ENCODE measurements around the gene TMEM167B. TPM values are rescaled to one million over a fixed set of nuclear protein-coding genes. Genes with fewer than 3 reads are reported as not detected.

TMEM167B gene
- total RNA-seq, 1 donor from 2014 or later: 26.1 TPM

GRCh38 chr1:109116286-109116685 lies 25.7 kb downstream of the TMEM167B start:
- Mint-ChIP-seq H3K4me3 (no peak overlapping the region), H3K9me3 (no peaks in the 10 kb centered on the region), H3K27me3 (ENCODE audit: low read depth) (peaks cover 72% of the 10 kb centered on the region), H3K27ac (ENCODE audit: unreplicated experiment) (no peak overlapping the region), H3K4me1 (peaks cover 22% of the 10 kb centered on the region), H3K36me3 (ENCODE audit: low read depth) (no peaks in the 10 kb centered on the region)
- no peak for DNase-seq (ENCODE audit: low read depth, low spot score)
- no peak for TF ChIP-seq CTCF (conservative IDR thresholded peaks at IDR 0.05)

GRCh38 chr1:109118089-109118488 lies 27.5 kb downstream of the TMEM167B start:
- Mint-ChIP-seq H3K4me1 (peaks cover 5% of the 10 kb centered on the region), H3K9me3 (no peaks in the 10 kb centered on the region)

GRCh38 chr1:109120356-109120755 lies 29.8 kb downstream of the TMEM167B start:
- H3K36me3 Mint-ChIP-seq (ENCODE audit: low read depth): no peaks in the 10 kb centered on the region
- H3K4me1 Mint-ChIP-seq: no peaks in the 10 kb centered on the region
- no peaks in the 10 kb centered on the region for H3K9me3 Mint-ChIP-seq
- DNase-seq (ENCODE audit: low read depth, low spot score): no peak
- H3K27me3 Mint-ChIP-seq (ENCODE audit: low read depth): peaks cover 36% of the 10 kb centered on the region
- H3K27ac Mint-ChIP-seq (ENCODE audit: unreplicated experiment): no peak overlapping the region
- H3K4me3 Mint-ChIP-seq: no peak overlapping the region
- TF ChIP-seq CTCF (conservative IDR thresholded peaks at IDR 0.05): no peak

More at GRCh38 chr1:109118089-109118488, 27.5 kb downstream of the TMEM167B start:
- Mint-ChIP-seq H3K4me3 (no peak overlapping the region), H3K27me3 (ENCODE audit: low read depth) (peaks cover 57% of the 10 kb centered on the region), H3K27ac (ENCODE audit: unreplicated experiment) (no peak overlapping the region), H3K36me3 (ENCODE audit: low read depth) (no peaks in the 10 kb centered on the region)
- TF ChIP-seq CTCF (conservative IDR thresholded peaks at IDR 0.05): no peak
- no peak for DNase-seq (ENCODE audit: low read depth, low spot score)

GRCh38 chr1:109131059-109131458 lies 40.5 kb downstream of the TMEM167B start:
- no peaks in the 10 kb centered on the region for H3K36me3 Mint-ChIP-seq (ENCODE audit: low read depth)
- DNase-seq (ENCODE audit: low read depth, low spot score): no peak
- H3K27me3 Mint-ChIP-seq (ENCODE audit: low read depth): no peaks in the 10 kb centered on the region
- no peaks in the 10 kb centered on the region for H3K4me1 Mint-ChIP-seq
- H3K9me3 Mint-ChIP-seq: no peaks in the 10 kb centered on the region
- H3K4me3 Mint-ChIP-seq: no peak overlapping the region
- no peak overlapping the region for H3K27ac Mint-ChIP-seq (ENCODE audit: unreplicated experiment)
- TF ChIP-seq CTCF (conservative IDR thresholded peaks at IDR 0.05): no peak

- DNase-seq (ENCODE audit: low read depth, low spot score): no peak
- Mint-ChIP-seq H3K27ac (ENCODE audit: unreplicated experiment) (no peak overlapping the region), H3K36me3 (ENCODE audit: low read depth) (no peaks in the 10 kb centered on the region), H3K4me3 (no peak overlapping the region), H3K9me3 (no peaks in the 10 kb centered on the region), H3K27me3 (ENCODE audit: low read depth) (no peaks in the 10 kb centered on the region), H3K4me1 (no peaks in the 10 kb centered on the region)
- TF ChIP-seq CTCF (conservative IDR thresholded peaks at IDR 0.05): no peak
Observed at GRCh38 chr1:109131800-109132199, 41.2 kb downstream of the TMEM167B start.
